GM12878 (cell line): ENCODE results near the gene TROAP. TPM values are rescaled to one million over a fixed set of nuclear protein-coding genes. Genes with fewer than 3 reads are reported as not detected.

Experiments used
- ATAC-seq: fragments of 200-7000 bp; cut with Tn5 transposase; 3 replicates; pipeline ENCODE4 v1.9.1; 2020; ENCODE audit warnings: mild to moderate bottlenecking, moderate library complexity
- BruUV-seq: library from RNA; stranded (reverse); fragments of 400-500 nt; replicated peaks from 2 replicates; lab custom pipeline; 2021; lab: Mats Ljungman, UMichigan
- CTCF ChIA-PET: fragments of 300-600 bp; sonication (Branson Sonifier 250); formaldehyde crosslinking; extraction: SDS; loops from one replicate; lab custom pipeline; 2021; ENCODE audit warnings: inconsistent platforms; lab: Yijun Ruan, JAX
- POLR2A ChIA-PET: fragments of 350-600 bp; formaldehyde crosslinking; extraction: SDS; loops from one replicate; lab custom pipeline; 2021; ENCODE audit warnings: inconsistent platforms; lab: Charles Lee
- RAD21 ChIA-PET: fragments of 300-600 bp; sonication (Branson Sonifier 250); formaldehyde crosslinking; loops from one replicate; lab custom pipeline; 2023; ENCODE audit warnings: antibody characterized with exemption; ENCODE audit not compliant: unreplicated experiment; lab: Charles Lee
- SMC1A ChIA-PET: fragments of 300-600 bp; sonication (Branson Sonifier 250); formaldehyde crosslinking; loops from one replicate; lab custom pipeline; 2023; ENCODE audit not compliant: unreplicated experiment, uncharacterized antibody; lab: Charles Lee
- DNase-seq: peaks from one replicate; pipeline ENCODE4 v3.0.0-alpha.2; 2011; ENCODE audit warnings: low read depth, low spot score
- FAIRE-seq: peaks from 3 replicates; lab custom pipeline; 2011; peaks lifted over from hg19 to GRCh38; lab: Jason Lieb, UNC
- H2AFZ ChIP-seq: 2 replicates; pipeline ENCODE4 v1.6.0; 2011; ENCODE audit warnings: low read depth, low read length, control low read depth; ENCODE audit not compliant: control insufficient read depth
- H3K27ac ChIP-seq: 2 replicates; pipeline ENCODE4 v1.5.1; 2011; ENCODE audit warnings: control low read depth; ENCODE audit not compliant: control insufficient read depth, insufficient read depth
- H3K27me3 ChIP-seq, 2 experiments: replicated peaks in 1 of 2; 2 replicates each; pipeline versions ENCODE4 v1.6.0 to v1.6.1; 2011; ENCODE audit warnings: low read length in 1 of 2; ENCODE audit not compliant: control insufficient read depth in 2 of 2, insufficient read depth in 2 of 2
- H3K36me3 ChIP-seq, 2 experiments: 2 replicates each; pipeline ENCODE4 v1.5.1; 2011; ENCODE audit warnings: low read length in 1 of 2; ENCODE audit not compliant: control insufficient read depth in 2 of 2, insufficient read depth in 2 of 2
- H3K4me1 ChIP-seq: 2 replicates; pipeline ENCODE4 v1.6.1; 2011; ENCODE audit warnings: mild to moderate bottlenecking, low read length, moderate library complexity, mixed read lengths; ENCODE audit not compliant: control insufficient read depth, insufficient read depth
- H3K4me2 ChIP-seq: 2 replicates; pipeline ENCODE4 v1.6.0; 2011; ENCODE audit warnings: control low read depth; ENCODE audit not compliant: control insufficient read depth, insufficient read depth
- H3K4me3 ChIP-seq: fragments of 200-600 bp; sonication (generic); 2 replicates; pipeline ENCODE4 v1.5.1; 2016
- H3K79me2 ChIP-seq: 2 replicates; pipeline ENCODE4 v1.6.0; 2011; ENCODE audit warnings: low read length; ENCODE audit not compliant: control insufficient read depth, insufficient read depth
- H3K9ac ChIP-seq: 2 replicates; pipeline ENCODE4 v1.8.0; 2011; ENCODE audit warnings: low read length, control low read depth, mixed read lengths; ENCODE audit not compliant: control insufficient read depth, insufficient read depth
- H3K9me3 ChIP-seq: replicated peaks from 3 replicates; pipeline ENCODE4 v1.5.1; 2011; ENCODE audit warnings: mild to moderate bottlenecking, low read length; ENCODE audit not compliant: control insufficient read depth, insufficient read depth
- H4K20me1 ChIP-seq: 2 replicates; pipeline ENCODE4 v1.6.0; 2011; ENCODE audit not compliant: control insufficient read depth, insufficient read depth
- BCL11A ChIP-seq: IDR thresholded peaks from 2 replicates; pipeline ENCODE4 v1.6.1; 2011; ENCODE audit warnings: low read depth, low read length
- BRCA1 ChIP-seq: IDR thresholded peaks from 2 replicates; pipeline ENCODE4 v1.6.1; 2011; ENCODE audit warnings: low read depth, low read length, improper control_type of control experiment
- EP300 ChIP-seq, 2 experiments: fragments of 150-350 bp in 1 of 2; IDR thresholded peaks; 2 replicates each; pipeline ENCODE4 v1.6.1; 2011 to 2012; ENCODE audit warnings: low read depth in 2 of 2, low read length in 2 of 2, borderline replicate concordance in 1 of 2, improper control_type of control experiment in 1 of 2, inconsistent platforms in 1 of 2; ENCODE audit not compliant: control insufficient read depth in 1 of 2
- FOXM1 ChIP-seq: IDR thresholded peaks from 2 replicates; pipeline ENCODE4 v1.6.1; 2012; ENCODE audit warnings: low read depth, mild to moderate bottlenecking, inconsistent platforms, low read length, moderate library complexity
- NR2C1 ChIP-seq: fragments of 450-650 bp; IDR thresholded peaks from 2 replicates; pipeline ENCODE4 v1.6.1; 2017; ENCODE audit warnings: antibody characterized with exemption, mild to moderate bottlenecking, moderate library complexity
- NR2C2 ChIP-seq: IDR thresholded peaks from 2 replicates; pipeline ENCODE4 v1.6.1; 2011; ENCODE audit warnings: borderline replicate concordance, low read depth; ENCODE audit not compliant: control insufficient read depth, insufficient read length
- SIN3A ChIP-seq: IDR thresholded peaks from 2 replicates; pipeline ENCODE4 v1.6.1; 2012; ENCODE audit warnings: low read depth, low read length, improper control_type of control experiment
- STAT3 ChIP-seq: IDR thresholded peaks from 2 replicates; pipeline ENCODE4 v1.6.1; 2011; ENCODE audit warnings: low read depth, low read length, improper control_type of control experiment
- TCF7 ChIP-seq: IDR thresholded peaks from 2 replicates; pipeline ENCODE4 v1.6.1; 2014; ENCODE audit warnings: antibody characterized with exemption, borderline replicate concordance
- YY1 ChIP-seq: IDR thresholded peaks from 2 replicates; pipeline ENCODE4 v1.6.1; 2011; ENCODE audit warnings: low read depth, mild to moderate bottlenecking, low read length
- WGBS: methylation state at CpG from one replicate; pipeline ENCODE4 v1.1.6; 2016; ENCODE audit warnings: low lambda C conversion rate; ENCODE audit not compliant: insufficient replicate concordance, insufficient coverage; ENCODE audit errors: missing lambda C conversion rate; 5-methylcytosine and 5-hydroxymethylcytosine counted together
- in situ Hi-C: fragments of 300-500 bp; cut with MboI; formaldehyde crosslinking; loops from 9 replicates; pipeline ENCODE4 v1.14.3; 2018; ENCODE audit warnings: mixed read lengths
- intact Hi-C: fragments of 100-400 bp; cut with micrococcal nuclease; formaldehyde crosslinking; loops from one replicate; pipeline ENCODE4 v1.14.2; 2022; ENCODE audit not compliant: unreplicated experiment
- polyA plus RNA-seq, 11 experiments: library from polyadenylated mRNA; depleted of rRNA in 4 of 11; unstranded in 6 of 11; stranded (reverse) in 5 of 11; fragments of >200 nt; fragmentation: Nextera tagmentation in 4 of 11; fragmentation: Illumina TruSeq in 1 of 11; extraction: Ambion mirVana in 4 of 11; extraction: Trizol in 1 of 11; gene quantifications; 1 replicate in 1 of 11; 2 replicates in 10 of 11; pipeline versions ENCODE4 v1.2.1 to v1.2.3, GENCODE V29; 2011 to 2016; ENCODE audit warnings: inconsistent platforms in 2 of 11, missing spikeins in 2 of 11, low read depth in 1 of 11
- total RNA-seq, 4 experiments: library from RNA; depleted of rRNA in 3 of 4; stranded (reverse); fragments of >200 nt in 3 of 4; fragmentation: Illumina TruSeq in 1 of 4; extraction: Trizol in 1 of 4; gene quantifications; 2 replicates each; pipeline versions ENCODE4 v1.2.1 to v1.2.3, GENCODE V29; 2013 to 2021
- TF ChIP-seq, protein P1 (sequence below): fragments of 150-350 bp; IDR thresholded peaks from 2 replicates; pipeline ENCODE4 v1.6.1; 2014; ENCODE audit warnings: mild to moderate bottlenecking, low read depth, low read length
- TF ChIP-seq, protein P2 (sequence below): fragments of 450-650 bp; IDR thresholded peaks from 2 replicates; pipeline ENCODE4 v1.6.1; 2018; ENCODE audit warnings: mild to moderate bottlenecking, low read depth, moderate library complexity; ENCODE audit not compliant: partially characterized antibody
- TF ChIP-seq, protein P3 (sequence below): fragments of 450-650 bp; IDR thresholded peaks from 2 replicates; pipeline ENCODE4 v1.6.1; 2017; ENCODE audit warnings: low read depth, mild to moderate bottlenecking, moderate library complexity
- TF ChIP-seq, protein P4 (sequence below): IDR thresholded peaks from 2 replicates; pipeline ENCODE4 v1.6.1; 2012; ENCODE audit warnings: low read depth, low read length, improper control_type of control experiment
- TF ChIP-seq, protein P5 (sequence below): fragments of 450-650 bp; IDR thresholded peaks from 2 replicates; pipeline ENCODE4 v1.6.1; 2016; ENCODE audit warnings: mild to moderate bottlenecking

Gene TROAP
- total and polyA plus RNA-seq, 10 of the 15 experiments (the other 5 are each of a cell fraction or from before 2014, with no cell fraction given): 26.8 to 93.7 (median 52.6) TPM

DNA sequence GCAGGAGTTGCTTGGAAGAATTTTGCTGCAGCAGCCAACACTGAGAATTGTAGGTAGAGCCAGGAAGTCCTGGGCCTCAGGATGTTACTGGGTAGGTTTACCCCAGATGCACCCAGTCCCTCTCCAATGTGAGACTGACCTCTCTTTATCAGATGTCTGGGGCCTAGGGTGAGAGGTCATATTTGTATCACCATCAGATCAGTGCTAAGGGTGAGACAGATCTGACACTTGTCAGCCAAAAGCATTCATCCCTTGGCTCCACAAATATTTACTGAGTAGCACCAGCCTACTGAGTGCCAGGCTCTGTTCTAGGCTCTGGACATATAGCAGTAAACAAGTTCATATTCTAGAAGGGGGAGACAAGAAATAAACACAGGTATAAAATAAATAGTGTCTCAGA lies 4.3 kb downstream of the TROAP start (continued):
- TF ChIP-seq, protein P1, sequence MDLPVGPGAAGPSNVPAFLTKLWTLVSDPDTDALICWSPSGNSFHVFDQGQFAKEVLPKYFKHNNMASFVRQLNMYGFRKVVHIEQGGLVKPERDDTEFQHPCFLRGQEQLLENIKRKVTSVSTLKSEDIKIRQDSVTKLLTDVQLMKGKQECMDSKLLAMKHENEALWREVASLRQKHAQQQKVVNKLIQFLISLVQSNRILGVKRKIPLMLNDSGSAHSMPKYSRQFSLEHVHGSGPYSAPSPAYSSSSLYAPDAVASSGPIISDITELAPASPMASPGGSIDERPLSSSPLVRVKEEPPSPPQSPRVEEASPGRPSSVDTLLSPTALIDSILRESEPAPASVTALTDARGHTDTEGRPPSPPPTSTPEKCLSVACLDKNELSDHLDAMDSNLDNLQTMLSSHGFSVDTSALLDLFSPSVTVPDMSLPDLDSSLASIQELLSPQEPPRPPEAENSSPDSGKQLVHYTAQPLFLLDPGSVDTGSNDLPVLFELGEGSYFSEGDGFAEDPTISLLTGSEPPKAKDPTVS: no peak
- no peak for TF ChIP-seq TCF7

DNA sequence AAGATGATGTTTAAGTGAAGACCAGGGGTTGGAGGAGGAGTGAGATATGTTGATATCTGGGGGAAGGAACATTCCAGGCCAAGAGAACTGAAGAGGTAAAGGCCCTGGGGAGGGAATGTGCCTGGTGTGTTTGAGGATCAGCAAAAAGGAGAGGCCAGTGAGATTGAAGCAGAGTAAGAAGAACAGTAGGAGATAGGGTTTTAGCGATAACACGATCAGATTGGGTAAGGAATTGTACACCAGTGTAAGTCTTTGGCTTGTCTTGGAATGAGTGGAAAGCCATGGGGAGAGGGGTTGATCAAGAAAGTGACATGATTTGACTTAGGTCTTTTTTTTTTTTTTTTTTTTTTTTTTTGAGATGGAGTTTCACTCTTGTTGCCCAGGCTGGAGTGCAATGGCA lies 4.8 kb downstream of the TROAP start:
- no peak overlapping the region for H2AFZ ChIP-seq
- peaks cover 4% of the 10 kb centered on the region for H3K4me1 ChIP-seq
- ChIA-PET RAD21 (no interaction called here), POLR2A (interaction anchor here (0.7 kb wide), 1 partner anchor 15 kb away, joined by 4 read pairs; no protein-coding TSS in a partner anchor), CTCF (no interaction called here), SMC1A (no interaction called here)
- no peak for FAIRE-seq
- H3K4me2 ChIP-seq: no peak overlapping the region
- H4K20me1 ChIP-seq: no peaks in the 10 kb centered on the region
- 100% methylated on average over 2 of the region's 2 CpGs for WGBS
- H3K27me3 ChIP-seq: no peaks in the 10 kb centered on the region
- no peak overlapping the region for H3K27ac ChIP-seq
- ATAC-seq: no peak
- no TSS peak for BruUV-seq
- no peak for DNase-seq
- H3K4me3 ChIP-seq: no peak overlapping the region
- in situ Hi-C loops: no loop called here
- no peaks in the 10 kb centered on the region for H3K9me3 ChIP-seq
- H3K9ac ChIP-seq: no peak overlapping the region
- H3K36me3 ChIP-seq: peaks cover 7 to 16% of the 10 kb centered on the region in 2 experiments; a peak in 3 of 4 replicates
- intact Hi-C loops: no loop called here
- H3K79me2 ChIP-seq: peaks cover 10% of the 10 kb centered on the region
- TF ChIP-seq EP300 (IDR thresholded peaks at IDR 0.05; ENCODE audit: borderline replicate concordance in 1 of 2, control insufficient read depth in 1 of 2, low read depth in 2 of 2, low read length in 2 of 2): no peak
- TF ChIP-seq, protein P2, sequence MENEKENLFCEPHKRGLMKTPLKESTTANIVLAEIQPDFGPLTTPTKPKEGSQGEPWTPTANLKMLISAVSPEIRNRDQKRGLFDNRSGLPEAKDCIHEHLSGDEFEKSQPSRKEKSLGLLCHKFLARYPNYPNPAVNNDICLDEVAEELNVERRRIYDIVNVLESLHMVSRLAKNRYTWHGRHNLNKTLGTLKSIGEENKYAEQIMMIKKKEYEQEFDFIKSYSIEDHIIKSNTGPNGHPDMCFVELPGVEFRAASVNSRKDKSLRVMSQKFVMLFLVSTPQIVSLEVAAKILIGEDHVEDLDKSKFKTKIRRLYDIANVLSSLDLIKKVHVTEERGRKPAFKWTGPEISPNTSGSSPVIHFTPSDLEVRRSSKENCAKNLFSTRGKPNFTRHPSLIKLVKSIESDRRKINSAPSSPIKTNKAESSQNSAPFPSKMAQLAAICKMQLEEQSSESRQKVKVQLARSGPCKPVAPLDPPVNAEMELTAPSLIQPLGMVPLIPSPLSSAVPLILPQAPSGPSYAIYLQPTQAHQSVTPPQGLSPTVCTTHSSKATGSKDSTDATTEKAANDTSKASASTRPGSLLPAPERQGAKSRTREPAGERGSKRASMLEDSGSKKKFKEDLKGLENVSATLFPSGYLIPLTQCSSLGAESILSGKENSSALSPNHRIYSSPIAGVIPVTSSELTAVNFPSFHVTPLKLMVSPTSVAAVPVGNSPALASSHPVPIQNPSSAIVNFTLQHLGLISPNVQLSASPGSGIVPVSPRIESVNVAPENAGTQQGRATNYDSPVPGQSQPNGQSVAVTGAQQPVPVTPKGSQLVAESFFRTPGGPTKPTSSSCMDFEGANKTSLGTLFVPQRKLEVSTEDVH: no peak
- TF ChIP-seq, protein P3, sequence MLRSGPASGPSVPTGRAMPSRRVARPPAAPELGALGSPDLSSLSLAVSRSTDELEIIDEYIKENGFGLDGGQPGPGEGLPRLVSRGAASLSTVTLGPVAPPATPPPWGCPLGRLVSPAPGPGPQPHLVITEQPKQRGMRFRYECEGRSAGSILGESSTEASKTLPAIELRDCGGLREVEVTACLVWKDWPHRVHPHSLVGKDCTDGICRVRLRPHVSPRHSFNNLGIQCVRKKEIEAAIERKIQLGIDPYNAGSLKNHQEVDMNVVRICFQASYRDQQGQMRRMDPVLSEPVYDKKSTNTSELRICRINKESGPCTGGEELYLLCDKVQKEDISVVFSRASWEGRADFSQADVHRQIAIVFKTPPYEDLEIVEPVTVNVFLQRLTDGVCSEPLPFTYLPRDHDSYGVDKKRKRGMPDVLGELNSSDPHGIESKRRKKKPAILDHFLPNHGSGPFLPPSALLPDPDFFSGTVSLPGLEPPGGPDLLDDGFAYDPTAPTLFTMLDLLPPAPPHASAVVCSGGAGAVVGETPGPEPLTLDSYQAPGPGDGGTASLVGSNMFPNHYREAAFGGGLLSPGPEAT: no peak
- TF ChIP-seq YY1: no peak
- no peak for TF ChIP-seq STAT3
- no peak for TF ChIP-seq FOXM1
- TF ChIP-seq, protein P4, sequence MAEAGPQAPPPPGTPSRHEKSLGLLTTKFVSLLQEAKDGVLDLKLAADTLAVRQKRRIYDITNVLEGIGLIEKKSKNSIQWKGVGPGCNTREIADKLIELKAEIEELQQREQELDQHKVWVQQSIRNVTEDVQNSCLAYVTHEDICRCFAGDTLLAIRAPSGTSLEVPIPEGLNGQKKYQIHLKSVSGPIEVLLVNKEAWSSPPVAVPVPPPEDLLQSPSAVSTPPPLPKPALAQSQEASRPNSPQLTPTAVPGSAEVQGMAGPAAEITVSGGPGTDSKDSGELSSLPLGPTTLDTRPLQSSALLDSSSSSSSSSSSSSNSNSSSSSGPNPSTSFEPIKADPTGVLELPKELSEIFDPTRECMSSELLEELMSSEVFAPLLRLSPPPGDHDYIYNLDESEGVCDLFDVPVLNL: no peak
- TF ChIP-seq NR2C2: no peak
- no peak for TF ChIP-seq BCL11A
- TF ChIP-seq, protein P5, sequence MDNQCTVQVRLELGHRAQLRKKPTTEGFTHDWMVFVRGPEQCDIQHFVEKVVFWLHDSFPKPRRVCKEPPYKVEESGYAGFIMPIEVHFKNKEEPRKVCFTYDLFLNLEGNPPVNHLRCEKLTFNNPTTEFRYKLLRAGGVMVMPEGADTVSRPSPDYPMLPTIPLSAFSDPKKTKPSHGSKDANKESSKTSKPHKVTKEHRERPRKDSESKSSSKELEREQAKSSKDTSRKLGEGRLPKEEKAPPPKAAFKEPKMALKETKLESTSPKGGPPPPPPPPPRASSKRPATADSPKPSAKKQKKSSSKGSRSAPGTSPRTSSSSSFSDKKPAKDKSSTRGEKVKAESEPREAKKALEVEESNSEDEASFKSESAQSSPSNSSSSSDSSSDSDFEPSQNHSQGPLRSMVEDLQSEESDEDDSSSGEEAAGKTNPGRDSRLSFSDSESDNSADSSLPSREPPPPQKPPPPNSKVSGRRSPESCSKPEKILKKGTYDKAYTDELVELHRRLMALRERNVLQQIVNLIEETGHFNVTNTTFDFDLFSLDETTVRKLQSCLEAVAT: no peak
- TF ChIP-seq SIN3A: no peak
- TF ChIP-seq NR2C1: no peak
- TF ChIP-seq BRCA1: no peak
